Measurements from ENCODE around the gene UBASH3B.
A peak's percentile ranks its signal among the peaks of the same experiment; 100 is the strongest.

Gene UBASH3B

DNA sequence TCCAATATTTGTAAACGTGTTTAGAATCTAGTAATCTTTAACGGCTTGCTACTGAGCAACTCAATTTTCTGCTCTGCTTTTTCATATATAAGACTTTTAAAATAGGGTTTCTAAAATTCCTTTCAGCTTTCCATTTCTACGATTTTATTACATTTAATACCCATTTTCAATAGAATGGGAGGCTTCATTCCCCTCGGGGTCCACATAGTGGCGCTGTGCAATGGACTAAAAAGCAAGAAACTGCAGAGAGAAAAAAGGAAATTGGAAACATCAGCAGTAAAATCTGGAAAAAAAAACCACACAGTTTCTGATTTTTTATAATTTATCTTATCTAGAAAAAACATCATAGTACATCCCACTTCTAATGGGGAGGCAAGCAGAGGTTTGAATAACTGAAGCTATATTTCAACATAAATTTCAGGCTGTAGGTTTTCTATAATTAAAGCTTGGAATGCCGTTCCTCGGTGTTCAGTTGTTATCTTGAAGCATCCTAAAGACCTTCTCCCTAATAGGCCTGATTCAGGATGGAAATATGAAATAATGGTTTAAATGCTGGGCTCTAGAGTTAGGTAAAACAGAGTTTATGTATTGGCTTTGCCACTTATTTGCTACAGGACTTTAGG lies 208.3 kb downstream of the UBASH3B start:
- peak in 1 of 4 experiments; percentile 13 for DNase-seq
